H9 (cell line): ENCODE results near the gene FAM204A. TPM values are rescaled to one million over a fixed set of nuclear protein-coding genes. Genes with fewer than 3 reads are reported as not detected.

Experiments
- DNase-seq: peaks from one replicate; pipeline ENCODE4 v3.0.0-alpha.2; 2017
- H2AFZ ChIP-seq: one replicate; pipeline ENCODE4 v1.6.1; 2013; ENCODE audit warnings: mild to moderate bottlenecking, low read length, control low read depth, moderate library complexity
- H2AK5ac ChIP-seq: 2 replicates; pipeline ENCODE4 v1.6.1; 2013; ENCODE audit warnings: low read length, control low read depth, mixed read lengths; ENCODE audit not compliant: insufficient read length
- H2BK120ac ChIP-seq: one replicate; pipeline ENCODE4 v1.6.1; 2013; ENCODE audit warnings: low read depth, mild to moderate bottlenecking, low read length, control low read depth, inconsistent platforms; ENCODE audit not compliant: poor library complexity, severe bottlenecking
- H2BK12ac ChIP-seq: 2 replicates; pipeline ENCODE4 v1.6.1; 2013; ENCODE audit warnings: low read length, control low read depth, mixed read lengths, low read depth; ENCODE audit not compliant: insufficient read length
- H2BK15ac ChIP-seq: 2 replicates; pipeline ENCODE4 v1.6.1; 2013; ENCODE audit warnings: low read depth, low read length, control low read depth
- H2BK20ac ChIP-seq: one replicate; pipeline ENCODE4 v1.6.1; 2013; ENCODE audit warnings: low read depth, mild to moderate bottlenecking, low read length, control low read depth, inconsistent platforms; ENCODE audit not compliant: poor library complexity, severe bottlenecking
- H2BK5ac ChIP-seq: 2 replicates; pipeline ENCODE4 v1.6.1; 2013; ENCODE audit warnings: low read length, control low read depth, mixed read lengths; ENCODE audit not compliant: insufficient read length
- H3K14ac ChIP-seq: 2 replicates; pipeline ENCODE4 v1.6.1; 2013; ENCODE audit warnings: low read length, control low read depth; ENCODE audit not compliant: insufficient read depth
- H3K18ac ChIP-seq: 2 replicates; pipeline ENCODE4 v1.6.1; 2013; ENCODE audit warnings: low read depth, mild to moderate bottlenecking, mixed read lengths, low read length, control low read depth; ENCODE audit not compliant: insufficient read length
- H3K23ac ChIP-seq: 2 replicates; pipeline ENCODE4 v1.6.1; 2013; ENCODE audit warnings: low read length, control low read depth, mixed read lengths, low read depth; ENCODE audit not compliant: insufficient read length
- H3K23me2 ChIP-seq: 2 replicates; pipeline ENCODE4 v1.6.1; 2013; ENCODE audit warnings: low read depth, mild to moderate bottlenecking, mixed read lengths, low read length, control low read depth; ENCODE audit not compliant: insufficient read length, poor library complexity, severe bottlenecking
- H3K27ac ChIP-seq: 2 replicates; pipeline ENCODE4 v1.5.1; 2013; ENCODE audit warnings: low read length, control low read depth, mixed read lengths, low read depth; ENCODE audit not compliant: insufficient read length
- H3K27me3 ChIP-seq: 2 replicates; pipeline ENCODE4 v1.6.1; 2013; ENCODE audit warnings: low read length, control low read depth, inconsistent platforms; ENCODE audit not compliant: insufficient read depth
- H3K4ac ChIP-seq: 2 replicates; pipeline ENCODE4 v1.6.1; 2013; ENCODE audit warnings: low read depth, mild to moderate bottlenecking, control low read depth, inconsistent platforms, low read length, moderate library complexity
- H3K4me1 ChIP-seq: 2 replicates; pipeline ENCODE4 v1.6.1; 2013; ENCODE audit warnings: low read length, control low read depth, inconsistent platforms; ENCODE audit not compliant: insufficient read depth
- H3K4me2 ChIP-seq: 2 replicates; pipeline ENCODE4 v1.6.1; 2013; ENCODE audit warnings: low read length, control low read depth, mixed read lengths; ENCODE audit not compliant: insufficient read length, insufficient read depth
- H3K56ac ChIP-seq: 2 replicates; pipeline ENCODE4 v1.6.1; 2013; ENCODE audit warnings: low read depth, mild to moderate bottlenecking, mixed read lengths, low read length, control low read depth; ENCODE audit not compliant: insufficient read length
- H3K79me1 ChIP-seq: 2 replicates; pipeline ENCODE4 v1.6.1; 2013; ENCODE audit warnings: low read depth, mild to moderate bottlenecking, moderate library complexity, low read length, control low read depth, inconsistent platforms; ENCODE audit not compliant: insufficient read depth, poor library complexity, severe bottlenecking
- H3K79me2 ChIP-seq: 2 replicates; pipeline ENCODE4 v1.6.1; 2013; ENCODE audit warnings: low read length, control low read depth, inconsistent platforms; ENCODE audit not compliant: insufficient read depth
- H3K9ac ChIP-seq: 2 replicates; pipeline ENCODE4 v1.6.1; 2013; ENCODE audit warnings: low read length, control low read depth, mixed read lengths; ENCODE audit not compliant: insufficient read length; ENCODE audit errors: extremely low read depth
- H3K9me3 ChIP-seq: one replicate; pipeline ENCODE4 v1.6.1; 2013; ENCODE audit warnings: low read depth, low read length, inconsistent platforms; ENCODE audit not compliant: control insufficient read depth
- H3T11ph ChIP-seq: one replicate; pipeline ENCODE4 v1.6.1; 2013; ENCODE audit warnings: mild to moderate bottlenecking, low read length, control low read depth, inconsistent platforms
- H4K20me1 ChIP-seq: one replicate; pipeline ENCODE4 v1.6.1; 2013; ENCODE audit not compliant: control insufficient read depth, insufficient read length, insufficient read depth
- H4K5ac ChIP-seq: 2 replicates; pipeline ENCODE4 v1.6.1; 2013; ENCODE audit warnings: low read depth, mild to moderate bottlenecking, mixed read lengths, low read length, control low read depth; ENCODE audit not compliant: insufficient read length
- H4K8ac ChIP-seq: replicated peaks from 2 replicates; pipeline ENCODE4 v1.6.1; 2013; ENCODE audit warnings: low read length, control low read depth, mixed read lengths, low read depth; ENCODE audit not compliant: insufficient read length
- H4K91ac ChIP-seq: 2 replicates; pipeline ENCODE4 v1.6.1; 2013; ENCODE audit warnings: low read depth, mild to moderate bottlenecking, moderate library complexity, mixed read lengths, low read length, control low read depth; ENCODE audit not compliant: insufficient read length
- H3K27ac Mint-ChIP-seq, 3 experiments: 2 replicates in 2 of 3; 3 replicates in 1 of 3; pipeline ENCODE4 v1.8.0; 2020 to 2021; ENCODE audit warnings: mixed read lengths in 3 of 3, mild to moderate bottlenecking in 1 of 3, moderate library complexity in 1 of 3
- H3K27me3 Mint-ChIP-seq: 2 replicates; pipeline ENCODE4 v1.8.0; 2021; ENCODE audit warnings: low read depth, mild to moderate bottlenecking, moderate library complexity, mixed read lengths
- H3K36me3 Mint-ChIP-seq, 3 experiments: 2 replicates in 2 of 3; 3 replicates in 1 of 3; pipeline ENCODE4 v1.8.0; 2020 to 2021; ENCODE audit warnings: low read depth in 3 of 3, mixed read lengths in 3 of 3; ENCODE audit not compliant: insufficient read depth in 1 of 3
- H3K4me1 Mint-ChIP-seq, 2 experiments: 2 replicates each; pipeline ENCODE4 v1.8.0; 2020; ENCODE audit warnings: mixed read lengths in 2 of 2
- H3K4me3 Mint-ChIP-seq, 2 experiments: 2 replicates in 1 of 2; 3 replicates in 1 of 2; pipeline ENCODE4 v1.8.0; 2020 to 2021; ENCODE audit warnings: mild to moderate bottlenecking in 2 of 2, mixed read lengths in 2 of 2, moderate library complexity in 1 of 2
- H3K9me3 Mint-ChIP-seq, 2 experiments: 2 replicates in 1 of 2; 3 replicates in 1 of 2; pipeline ENCODE4 v1.8.0; 2020; ENCODE audit warnings: mild to moderate bottlenecking in 2 of 2, mixed read lengths in 2 of 2, moderate library complexity in 1 of 2
- CTCF ChIP-seq: fragments of 200-600 bp; sonication (generic); conservative IDR thresholded peaks from 3 replicates; pipeline ENCODE4 v1.8.0; 2021; ENCODE audit warnings: antibody characterized with exemption, mild to moderate bottlenecking
- WGBS: extraction: QIAGEN DNeasy Blood & Tissue Kit; methylation state at CpG from one replicate; pipeline ENCODE4 v1.1.7; 2013; ENCODE audit warnings: missing lambda C conversion rate, low lambda C conversion rate, mixed read lengths; ENCODE audit not compliant: insufficient read length; ENCODE audit errors: extremely low coverage; 5-methylcytosine and 5-hydroxymethylcytosine counted together
- total RNA-seq: library from RNA; stranded (reverse); gene quantifications from 2 replicates; pipeline ENCODE4 v1.2.1, GENCODE V29; 2021

FAM204A gene
- total RNA-seq, 1 experiment from 2014 or later: 42.5 TPM

GRCh38 chr10:118277871-118278270 lies 64.3 kb downstream of the FAM204A start:
- Histone ChIP-seq H2BK20ac (no peak overlapping the region), H2BK15ac (no peak overlapping the region), H3K23me2 (no peaks in the 10 kb centered on the region), H3K9me3 (no peaks in the 10 kb centered on the region), H2BK120ac (no peak overlapping the region), H3K79me2 (no peaks in the 10 kb centered on the region), H2BK5ac (no peak overlapping the region), H3K9ac (no peak overlapping the region), H2AK5ac (no peak overlapping the region), H3K79me1 (no peaks in the 10 kb centered on the region), H3K23ac (no peak overlapping the region), H4K5ac (no peak overlapping the region), H4K20me1 (no peaks in the 10 kb centered on the region), H3K18ac (no peak overlapping the region), H3K27ac (no peak overlapping the region), H2BK12ac (no peak overlapping the region), H3K14ac (no peak overlapping the region), H3K4me1 (no peaks in the 10 kb centered on the region), H3T11ph (no peak overlapping the region), H3K56ac (no peak overlapping the region), H3K4me2 (no peak overlapping the region), H3K4ac (no peak overlapping the region), H3K27me3 (no peaks in the 10 kb centered on the region), H4K8ac (no peak overlapping the region), H4K91ac (no peak overlapping the region), H2AFZ (no peak overlapping the region)
- Mint-ChIP-seq H3K9me3 (peaks cover 5 to 9% of the 10 kb centered on the region in 2 experiments), H3K27ac (no peak overlapping the region; a peak in 1 of 7 replicates), H3K4me3 (no peak overlapping the region), H3K27me3 (peaks cover 7% of the 10 kb centered on the region), H3K36me3 (peaks cover 2 to 5% (median 4%) of the 10 kb centered on the region in 3 experiments; a peak in 4 of 7 replicates), H3K4me1 (peaks cover 0 to 2% of the 10 kb centered on the region in 2 experiments; a peak in 2 of 4 replicates)
- no peak for DNase-seq
- TF ChIP-seq CTCF: no peak
- WGBS: no CpG with 5 or more reads among the region's 2 CpGs
